ENCODE measurements around the gene TAF1B.
A peak's percentile ranks its signal among the peaks of the same experiment; 100 is the strongest.
"Not testable (repeated sequence)": the region's sequence is repeated elsewhere in the genome, so short reads cannot be mapped to it uniquely, and the experiment has no call there.

TAF1B gene

DNA sequence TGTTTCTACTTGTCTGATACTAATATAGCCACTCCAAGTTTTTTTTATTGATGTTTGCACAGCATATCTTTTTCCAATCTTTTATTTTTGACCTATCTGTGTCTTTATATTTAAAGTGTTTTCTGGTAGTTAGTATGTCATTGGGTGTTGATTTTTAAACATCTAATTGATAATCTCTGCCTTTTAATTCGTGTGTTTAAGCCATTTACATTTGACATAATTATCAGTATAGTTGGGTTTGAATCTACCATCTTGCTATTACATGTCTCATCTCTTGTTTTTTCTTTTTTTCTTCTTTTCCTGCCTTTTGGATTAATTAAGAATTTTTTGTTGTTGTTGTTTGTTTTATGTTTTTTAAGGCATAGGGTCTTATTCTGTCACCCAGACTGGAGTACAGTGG lies 44.2 kb downstream of the TAF1B start:
- no peak for DNase-seq

DNA sequence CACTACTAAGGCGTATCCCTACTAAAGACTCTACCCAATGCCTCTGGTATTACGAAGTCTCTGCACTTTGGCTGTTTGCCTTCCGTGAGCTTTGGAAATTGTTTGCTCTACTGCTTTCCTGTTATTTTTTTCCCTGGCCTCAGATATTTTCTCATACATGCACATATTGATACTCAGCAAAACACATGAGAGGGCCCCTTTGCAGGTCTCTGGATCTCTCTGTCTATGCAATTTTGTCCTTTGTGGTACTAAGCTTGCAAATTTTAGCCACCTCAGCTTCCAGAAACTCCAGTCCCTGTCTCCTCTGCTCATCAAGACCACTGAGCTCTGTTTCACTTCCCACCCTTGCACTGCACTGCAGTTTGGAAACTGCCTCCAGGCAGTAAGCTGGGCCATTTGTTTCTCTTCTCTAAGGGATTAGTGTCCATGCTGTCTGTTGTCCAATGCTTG lies 46.6 kb downstream of the TAF1B start:
- DNase-seq = no peak

DNA sequence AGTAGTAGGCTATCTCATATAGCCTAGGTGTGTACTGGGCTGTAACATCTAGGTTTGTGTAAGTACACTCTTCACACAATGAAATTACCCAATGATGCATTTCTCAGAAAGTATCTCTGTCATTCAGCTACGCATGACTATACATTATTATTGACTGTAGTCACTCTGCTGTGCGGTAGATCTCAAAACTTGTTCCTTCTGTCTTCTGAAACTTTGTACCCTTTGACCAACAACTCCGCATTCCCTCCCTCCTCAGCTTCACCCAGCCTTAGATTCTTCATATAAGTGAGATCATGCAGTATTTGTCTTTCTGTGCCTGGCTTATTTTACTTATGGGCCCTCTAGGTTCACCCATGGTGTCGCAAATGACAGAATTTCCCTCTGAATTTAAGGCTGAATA lies 49.0 kb downstream of the TAF1B start:
- DNase-seq = no peak

DNA sequence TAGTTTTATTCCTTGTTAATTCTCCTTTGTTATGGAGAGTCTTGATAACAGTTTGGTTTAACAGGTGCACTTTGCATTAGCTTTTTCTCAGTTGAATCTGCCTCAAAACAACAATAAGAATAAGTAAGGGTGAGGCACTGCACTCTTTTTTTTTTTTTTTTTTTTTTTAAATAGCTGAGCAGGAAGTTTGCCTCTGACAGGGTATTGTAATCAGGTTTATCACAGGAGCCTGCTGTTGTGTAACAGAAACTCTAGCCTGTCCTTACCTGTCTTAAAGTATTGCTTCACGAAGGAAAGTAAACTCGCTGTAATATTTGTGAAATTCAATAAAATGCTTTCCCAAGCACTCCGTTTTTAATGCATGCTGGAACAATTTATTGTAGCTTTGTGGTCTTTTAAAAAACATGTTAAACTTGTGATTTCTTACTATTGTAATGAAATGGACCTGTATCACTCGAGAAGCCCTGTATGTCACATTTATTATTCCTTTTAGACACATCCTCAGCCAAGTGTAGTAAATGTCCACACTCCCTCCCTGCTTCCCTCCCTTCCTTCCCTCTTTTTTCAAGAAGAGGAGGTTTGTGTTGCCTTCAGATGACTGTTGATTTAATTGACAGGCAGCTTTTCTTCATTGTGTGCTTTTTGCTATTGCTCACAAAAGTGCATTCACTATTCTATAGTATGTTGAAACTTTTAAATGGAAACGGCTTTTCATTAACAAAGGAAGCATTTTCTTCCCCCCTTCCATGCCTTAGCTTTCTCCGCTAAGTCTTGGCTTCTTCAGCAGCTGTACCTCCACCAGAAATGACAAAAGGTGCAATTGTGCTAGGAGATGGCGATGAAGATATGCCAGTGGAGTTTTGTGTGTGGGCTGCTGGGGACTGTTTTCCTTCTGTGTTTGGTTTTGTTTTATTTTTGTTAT lies 52.7 kb downstream of the TAF1B start:
- DNase-seq = no peak

DNA sequence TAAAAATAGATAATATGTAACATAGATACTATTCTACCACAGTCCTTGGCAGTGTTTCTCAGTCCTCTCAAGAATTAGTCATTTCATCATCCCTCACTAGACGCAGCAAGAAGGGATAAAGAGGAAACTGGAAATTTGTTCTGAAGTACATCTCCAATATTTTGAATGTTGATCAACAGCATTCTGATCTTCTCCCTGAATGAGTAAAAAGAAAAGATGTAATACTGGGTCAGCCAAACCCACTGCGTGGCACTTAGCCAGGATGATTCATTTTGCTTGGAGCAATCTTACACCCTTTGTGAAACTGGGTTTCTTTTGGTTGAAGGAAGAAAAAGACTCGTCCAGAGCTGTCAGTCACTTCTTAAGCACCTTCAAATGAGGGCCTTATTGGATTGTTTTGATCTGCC lies 54.1 kb downstream of the TAF1B start:
- peak; percentile 10 to 11 for DNase-seq

DNA sequence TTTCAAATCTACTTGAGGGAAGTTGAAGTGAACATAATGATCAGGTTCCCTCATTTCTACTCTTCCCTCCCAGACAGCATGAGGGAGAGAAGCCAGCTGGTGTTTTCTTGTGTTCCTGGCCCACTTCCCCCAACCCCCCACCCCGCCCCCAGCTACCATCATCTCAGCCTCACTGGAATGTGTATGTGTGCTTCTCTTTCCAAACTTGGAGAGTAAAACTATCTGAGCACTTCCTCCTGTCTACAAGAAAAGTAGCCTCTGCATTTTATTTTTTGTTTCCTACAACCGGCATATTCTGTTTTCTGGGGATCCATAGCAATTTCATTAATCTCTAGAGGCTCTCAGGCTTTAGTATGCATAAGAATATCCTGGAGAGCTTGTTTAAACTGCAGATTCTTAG lies 54.6 kb downstream of the TAF1B start:
- DNase-seq = no peak

DNA sequence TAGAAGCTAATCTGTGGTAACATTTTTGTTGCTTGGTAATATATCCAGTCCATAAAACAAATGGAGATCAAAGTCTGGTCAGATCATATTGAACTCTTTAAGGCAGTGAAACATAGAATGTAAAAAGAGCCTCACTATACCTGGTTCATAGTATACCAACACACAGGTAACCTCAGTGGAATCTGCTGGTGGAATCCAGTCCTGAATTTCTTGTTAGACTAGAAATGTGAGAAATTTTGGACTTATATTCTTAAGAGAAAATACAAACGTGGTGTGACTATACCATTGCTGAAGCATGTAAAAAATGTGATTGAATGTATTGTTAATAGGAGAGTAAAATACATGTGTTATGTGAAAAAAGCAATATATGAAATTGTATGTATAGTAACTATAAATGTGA lies 62.1 kb downstream of the TAF1B start:
- no peak for DNase-seq

DNA sequence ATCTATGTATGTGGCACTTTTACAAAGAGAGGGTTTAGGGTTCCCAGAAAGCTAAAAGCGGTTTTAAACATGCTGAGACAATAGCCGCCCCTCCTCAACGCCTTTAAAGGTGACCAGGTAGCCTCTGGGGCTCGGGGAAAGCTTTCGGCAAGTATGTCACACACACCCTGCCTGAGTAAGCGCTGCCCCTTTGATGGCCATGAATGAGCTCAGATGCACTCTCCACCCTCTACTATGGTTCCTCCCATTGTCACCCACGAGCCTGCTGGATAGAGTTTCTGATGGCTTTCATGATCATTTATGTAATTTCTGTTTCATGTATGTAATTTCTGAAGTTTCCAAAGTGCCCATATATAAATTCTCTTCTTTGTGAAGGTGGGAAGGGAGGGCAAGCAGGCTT lies 64.1 kb downstream of the TAF1B start:
- no peak for DNase-seq

DNA sequence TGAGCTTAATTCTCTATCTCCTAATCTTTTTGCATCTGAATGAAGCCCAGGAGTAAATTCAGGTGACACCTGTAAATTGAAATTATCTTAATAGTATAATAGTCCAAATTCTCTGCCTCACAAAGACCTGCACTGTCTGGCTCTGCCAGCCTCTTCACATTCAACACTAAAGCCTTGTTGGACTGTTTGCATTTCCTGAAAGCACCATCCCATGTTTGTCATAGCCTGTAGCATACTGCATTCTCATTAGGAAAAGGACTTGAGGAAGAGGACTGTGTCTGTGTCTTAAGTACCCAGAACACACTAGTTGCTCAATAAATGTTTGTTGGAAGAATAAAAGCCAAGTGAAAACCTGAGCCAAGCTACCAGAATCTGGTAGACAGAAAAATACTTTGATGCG lies 65.4 kb downstream of the TAF1B start:
- DNase-seq = no peak

- DNase-seq = peak; percentile 54 to 65
Measured at GRCh38 chr2:9909106-9909505, 65.8 kb downstream of the TAF1B start.

DNA sequence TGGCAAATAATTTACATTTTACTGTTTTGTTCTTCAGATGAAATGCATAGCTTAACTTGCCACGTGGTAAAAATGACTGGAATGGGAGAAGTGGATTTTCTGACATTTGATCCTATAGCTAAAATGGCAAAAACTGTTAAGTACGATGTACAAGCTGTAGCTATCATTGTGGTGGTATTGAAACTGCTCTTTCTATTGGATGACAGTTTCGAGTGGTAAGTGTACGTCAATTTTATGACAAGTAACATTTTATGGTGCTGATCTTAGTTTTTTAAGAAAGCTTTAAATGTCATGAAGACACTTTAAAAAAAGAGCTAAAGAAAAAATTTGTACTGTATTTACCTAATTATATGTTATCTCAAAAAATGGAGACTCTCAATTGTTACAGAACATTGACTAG lies 67.4 kb downstream of the TAF1B start:
- DNase-seq = no peak

DNA sequence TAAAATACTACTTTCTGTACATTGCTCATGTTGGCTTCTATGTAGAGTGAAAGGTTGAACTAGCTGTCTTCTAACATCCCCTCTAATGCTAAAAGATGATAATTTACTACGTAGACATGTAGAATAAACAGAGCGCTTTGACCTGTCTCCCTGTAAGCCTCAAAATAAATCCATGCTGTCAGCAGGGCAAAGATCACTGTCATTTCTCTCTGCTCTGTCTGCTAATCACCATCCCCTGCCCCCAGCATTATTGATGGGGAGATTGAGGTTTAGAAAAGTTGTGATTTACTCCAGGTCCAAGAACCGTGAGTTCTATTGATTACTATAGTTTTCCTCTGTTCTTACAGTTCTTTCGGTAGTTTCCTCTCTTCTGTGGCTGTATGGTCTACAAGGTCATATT lies 69.2 kb downstream of the TAF1B start:
- no peak for DNase-seq

DNA sequence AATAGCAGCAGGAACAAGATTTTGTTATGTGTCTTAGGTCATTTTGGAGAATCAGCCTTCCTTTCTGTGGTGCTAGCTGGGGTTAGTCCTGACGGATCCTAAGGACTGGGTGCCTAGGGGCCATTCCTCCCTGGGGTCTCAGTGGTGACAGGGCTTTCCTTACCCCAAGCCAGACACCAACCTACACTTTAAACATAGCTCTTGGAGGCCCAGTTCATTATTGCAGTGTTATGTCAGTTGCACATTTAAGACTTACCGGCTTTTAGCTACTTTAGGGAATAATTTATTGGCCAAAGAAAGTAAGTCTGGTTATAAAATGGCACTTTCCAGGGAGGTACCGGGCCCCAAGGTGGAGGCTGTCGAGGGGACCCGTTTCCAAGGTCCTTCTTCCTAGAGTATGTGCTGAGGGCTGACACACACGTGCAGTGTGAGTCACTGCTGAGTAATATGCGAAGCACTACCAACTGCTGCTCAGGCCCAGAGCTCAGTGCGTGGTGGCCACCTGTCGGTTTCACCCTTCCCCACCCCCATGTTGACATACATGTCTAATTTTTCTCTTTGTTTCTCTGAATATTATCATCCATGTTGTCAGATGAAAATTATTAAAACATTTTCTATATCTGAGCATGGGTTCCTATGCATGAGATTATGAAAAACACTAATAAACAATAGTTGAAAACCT lies 71.3 kb downstream of the TAF1B start:
- no peak for DNase-seq

DNA sequence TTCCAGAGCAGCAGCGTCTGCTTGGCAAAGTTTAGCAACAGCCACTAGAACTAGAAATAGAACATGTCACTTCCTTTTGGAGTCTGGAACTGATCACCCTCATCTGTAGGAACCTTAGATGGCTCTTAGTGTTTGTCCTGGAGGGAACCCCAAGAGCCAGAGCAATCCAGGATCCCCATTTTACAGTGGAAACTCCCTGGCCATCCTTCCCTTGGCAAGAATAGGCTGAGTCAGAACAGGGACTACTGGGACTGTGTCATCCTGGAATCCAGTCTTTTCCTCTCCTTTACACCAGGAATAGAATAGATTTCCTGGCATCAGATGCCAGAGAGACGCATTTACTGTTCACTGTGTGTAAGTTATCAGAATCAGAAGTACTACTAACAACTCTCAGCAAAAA lies 75.0 kb downstream of the TAF1B start:
- no peak for DNase-seq

DNA sequence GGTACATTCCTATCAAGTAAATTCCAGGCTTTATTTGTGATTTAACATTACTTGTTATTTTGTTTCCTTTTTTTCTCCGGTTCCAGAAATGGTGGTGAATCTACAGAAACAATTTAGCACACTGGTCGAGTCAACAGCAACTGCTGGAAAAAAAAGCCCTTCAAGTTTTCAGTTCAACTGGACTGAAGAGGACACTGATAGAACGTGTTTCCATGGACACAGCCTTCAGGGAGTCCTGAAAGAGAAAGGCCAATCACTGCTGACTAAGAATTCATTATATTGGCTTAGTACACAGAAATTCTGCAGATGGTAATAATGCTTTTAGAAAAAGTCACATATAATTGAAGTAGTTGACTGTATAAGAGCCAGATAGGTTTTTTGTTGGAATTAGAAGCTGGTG lies 76.2 kb downstream of the TAF1B start:
- no peak for DNase-seq

DNA sequence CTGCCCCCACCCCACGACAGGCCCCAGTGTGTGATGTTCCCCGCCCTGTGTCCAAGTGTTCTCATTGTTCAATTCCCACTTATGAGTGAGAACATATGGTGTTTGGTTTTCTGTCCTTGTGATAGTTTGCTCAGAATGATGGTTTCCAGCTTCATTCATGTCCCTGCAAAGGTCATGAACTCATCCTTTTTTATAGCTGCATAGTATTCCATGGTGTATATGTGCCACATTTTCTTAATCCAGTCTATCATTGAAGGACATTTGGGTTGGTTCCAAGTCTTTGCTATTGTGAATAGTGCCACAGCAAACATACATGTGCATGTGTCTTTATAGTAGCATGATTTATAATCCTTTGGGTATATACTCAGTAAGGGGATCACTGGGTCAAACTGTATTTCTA lies 83.7 kb downstream of the TAF1B start:
- not testable (repeated sequence) for DNase-seq

GRCh38 chr2:9937258-9937657 lies 94.0 kb downstream of the TAF1B start:
- no peak for DNase-seq

GRCh38 chr2:9937968-9938367 lies 94.7 kb downstream of the TAF1B start:
- no peak for DNase-seq

DNA sequence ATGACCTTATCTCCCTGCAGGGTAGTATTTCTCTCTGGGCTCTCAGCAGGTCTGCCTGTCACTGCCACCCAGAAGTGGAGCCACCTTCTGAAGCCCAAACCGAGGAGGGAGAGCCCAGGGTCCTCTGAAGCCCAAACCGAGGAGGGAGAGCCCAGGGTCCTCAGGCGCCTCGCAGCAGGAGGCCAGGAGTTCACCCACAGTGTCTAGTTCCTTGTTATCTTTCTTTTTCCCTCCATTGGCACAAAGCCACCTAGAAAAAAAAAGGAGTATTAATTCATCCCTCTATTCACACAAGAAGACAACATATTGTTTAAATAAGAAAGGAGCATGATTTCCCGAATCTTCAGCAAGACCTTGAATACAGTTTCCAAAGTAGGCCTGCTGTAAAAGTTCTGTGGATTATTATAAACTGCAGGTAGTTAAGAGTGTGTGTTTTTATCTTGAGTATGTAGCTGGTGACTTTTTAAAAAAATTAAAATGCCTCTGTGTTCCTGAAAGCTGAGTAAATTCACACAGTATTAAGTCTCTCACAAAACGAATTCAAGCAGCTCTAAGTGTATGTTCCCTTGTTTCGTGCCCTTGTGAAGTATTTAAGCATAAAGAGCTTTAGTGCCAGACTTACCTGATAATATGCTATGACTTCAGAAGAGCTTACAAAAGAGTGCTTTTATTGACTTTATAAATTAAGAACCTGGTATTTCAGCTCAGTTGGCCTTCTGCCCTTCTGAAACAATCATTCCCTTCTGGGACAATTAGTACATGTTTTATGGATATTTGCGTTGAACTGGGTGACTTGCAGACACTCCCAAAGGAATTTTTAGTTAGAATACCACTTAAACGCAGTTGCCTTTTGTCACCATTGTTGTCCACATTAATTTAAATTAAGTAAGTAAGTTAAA lies 96.6 kb downstream of the TAF1B start:
- no peak for DNase-seq

DNA sequence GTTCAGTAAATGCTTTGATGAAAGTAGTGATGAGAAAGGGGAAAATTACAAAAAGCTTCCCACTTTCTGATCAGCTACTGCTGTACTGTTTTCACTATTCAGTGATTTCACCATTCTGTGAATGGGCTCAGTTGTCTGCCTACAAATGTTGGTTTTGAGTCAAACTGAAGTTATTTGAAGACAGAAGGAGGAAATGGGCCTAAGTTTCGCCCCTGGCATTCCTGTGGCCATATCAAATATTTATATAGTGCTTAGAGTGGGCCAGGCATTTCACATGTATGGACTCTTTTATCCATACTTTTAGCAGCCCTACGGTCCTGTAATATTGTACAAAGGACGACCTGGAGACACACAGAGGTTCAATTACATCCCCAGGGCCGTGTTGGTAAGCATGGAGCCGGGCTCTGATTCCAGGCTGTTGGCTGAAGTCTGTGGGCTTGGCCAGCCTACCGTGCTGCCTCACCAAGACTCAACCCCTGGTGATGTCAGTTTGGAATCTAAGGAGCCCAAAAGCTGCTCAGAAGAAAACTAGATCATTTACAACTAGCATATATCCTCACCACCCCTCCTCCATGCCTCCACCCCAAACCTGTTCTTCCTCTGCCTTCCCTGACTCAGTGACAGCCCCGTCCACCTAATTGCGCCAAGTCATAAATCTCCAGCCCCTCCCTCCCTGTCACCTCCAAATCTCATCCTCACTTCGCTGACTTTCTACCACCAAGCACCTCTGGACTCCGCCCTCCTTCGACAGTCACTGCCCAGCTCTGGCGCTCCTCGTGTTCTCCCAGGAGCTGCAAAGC lies 98.1 kb downstream of the TAF1B start:
- no peak for DNase-seq

- no peak for DNase-seq
Measured at GRCh38 chr2:9941996-9942390, 98.7 kb downstream of the TAF1B start.

GRCh38 chr2:9944330-9944758 lies 101.1 kb downstream of the TAF1B start:
- no peak for DNase-seq
